ENCODE data around the gene PPP1R18.
"Not testable (repeated sequence)": the region's sequence is repeated elsewhere in the genome, so short reads cannot be mapped to it uniquely, and the experiment has no call there.

The PPP1R18 gene

DNA sequence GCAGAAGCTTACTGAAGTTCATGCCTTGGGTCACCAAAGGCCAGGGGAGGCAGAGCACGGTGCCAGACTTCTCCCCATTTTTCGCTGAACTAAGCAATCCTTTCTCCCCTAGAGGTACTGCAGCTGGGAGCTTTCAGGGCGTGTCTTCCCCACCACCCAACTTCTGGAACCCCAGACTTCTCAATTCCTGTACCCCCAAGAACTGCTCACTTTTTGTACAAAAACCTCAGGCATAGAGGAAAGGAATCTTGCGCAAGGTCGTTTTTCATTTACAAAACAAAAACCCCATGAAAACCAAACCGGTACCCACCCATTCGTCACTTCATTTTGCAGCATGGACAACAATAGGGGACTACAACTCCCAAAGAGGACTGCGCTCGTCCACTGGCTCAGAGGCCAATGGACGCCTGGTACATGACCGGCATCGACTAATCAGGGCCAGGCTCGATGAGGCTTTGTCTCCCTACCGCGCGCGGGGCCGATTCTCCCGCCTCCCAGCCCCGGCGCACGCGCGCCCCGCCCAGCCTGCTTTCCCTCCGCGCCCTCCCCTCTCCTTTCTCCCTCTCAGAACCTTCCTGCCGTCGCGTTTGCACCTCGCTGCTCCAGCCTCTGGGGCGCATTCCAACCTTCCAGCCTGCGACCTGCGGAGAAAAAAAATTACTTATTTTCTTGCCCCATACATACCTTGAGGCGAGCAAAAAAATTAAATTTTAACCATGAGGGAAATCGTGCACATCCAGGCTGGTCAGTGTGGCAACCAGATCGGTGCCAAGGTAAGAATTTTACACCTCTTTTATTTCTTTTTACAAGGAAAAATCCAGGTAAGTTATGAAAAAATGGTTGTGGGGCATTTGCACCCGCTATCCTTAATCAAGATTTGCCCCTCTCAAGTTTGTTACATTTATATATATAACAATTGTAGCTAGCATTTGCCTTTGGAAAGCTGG lies 33.6 kb upstream of the PPP1R18 start, which contains the start of gene TUBB:
TUBB (plus strand) TSS at position 562 of the 947 bp plus-strand sequence; CDS start at position 717, 155 bp downstream.
- DNase-seq = peak; percentile 98

DNA sequence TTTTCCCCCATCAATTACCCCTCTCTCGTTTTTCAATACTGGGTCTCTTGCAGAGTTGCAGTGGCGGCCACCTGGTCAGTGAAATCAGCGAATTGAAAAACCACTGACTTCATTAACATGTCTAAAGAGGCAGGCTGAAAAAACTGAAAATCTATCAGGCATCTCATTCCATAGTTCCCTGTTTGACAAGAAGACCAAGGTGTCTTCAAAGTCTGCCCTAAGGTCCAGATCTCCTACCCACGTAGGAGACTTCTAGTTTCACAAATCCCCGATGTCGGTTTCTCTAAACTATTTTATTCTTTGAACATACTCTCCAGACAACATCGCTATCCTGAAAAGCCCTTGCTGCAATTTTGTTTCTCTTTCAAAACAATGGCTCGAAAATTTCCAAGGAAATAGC lies 32.9 kb upstream of the PPP1R18 start:
- no peak for DNase-seq

DNA sequence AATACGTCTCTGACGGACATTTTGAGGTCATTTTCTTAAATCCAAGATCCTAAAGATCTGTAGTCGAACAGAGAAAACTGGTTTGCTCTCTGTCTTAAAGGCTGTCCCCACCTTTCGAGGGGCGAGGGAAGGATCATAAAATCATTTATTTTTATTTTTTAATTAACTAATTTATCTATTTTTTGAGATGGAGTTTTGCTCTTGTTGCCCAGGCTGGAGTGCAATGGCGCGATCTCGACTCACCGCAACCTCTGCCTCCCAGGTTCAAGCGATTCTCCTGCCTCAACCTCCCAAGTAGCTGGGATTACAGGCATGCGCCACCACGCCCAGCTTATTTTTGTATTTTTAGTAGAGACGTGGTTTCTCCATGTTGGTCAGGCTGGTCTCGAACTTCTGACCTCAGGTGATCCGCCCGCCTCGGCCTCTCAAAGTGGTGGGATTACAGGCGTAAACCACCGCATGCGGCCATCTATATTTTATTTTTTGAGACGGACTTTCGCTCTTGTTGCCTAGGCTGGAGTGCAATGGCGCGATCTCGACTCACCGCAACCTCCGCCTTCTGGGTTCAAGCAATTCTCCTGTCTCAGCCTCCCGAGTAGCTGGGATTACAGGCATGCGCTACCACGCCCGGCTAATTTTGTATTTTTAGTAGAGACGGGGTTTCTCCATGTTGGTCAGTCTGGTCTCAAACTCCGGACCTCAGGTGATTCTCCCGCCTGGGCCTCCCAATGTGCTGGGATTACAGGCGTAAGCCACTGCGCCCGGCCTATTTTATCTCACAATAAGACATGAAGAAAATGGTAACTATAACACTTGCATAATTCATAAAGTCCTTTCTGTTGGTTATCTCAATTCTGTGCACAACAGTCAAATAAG lies 31.6 kb upstream of the PPP1R18 start:
- DNase-seq = not testable (repeated sequence)

DNA sequence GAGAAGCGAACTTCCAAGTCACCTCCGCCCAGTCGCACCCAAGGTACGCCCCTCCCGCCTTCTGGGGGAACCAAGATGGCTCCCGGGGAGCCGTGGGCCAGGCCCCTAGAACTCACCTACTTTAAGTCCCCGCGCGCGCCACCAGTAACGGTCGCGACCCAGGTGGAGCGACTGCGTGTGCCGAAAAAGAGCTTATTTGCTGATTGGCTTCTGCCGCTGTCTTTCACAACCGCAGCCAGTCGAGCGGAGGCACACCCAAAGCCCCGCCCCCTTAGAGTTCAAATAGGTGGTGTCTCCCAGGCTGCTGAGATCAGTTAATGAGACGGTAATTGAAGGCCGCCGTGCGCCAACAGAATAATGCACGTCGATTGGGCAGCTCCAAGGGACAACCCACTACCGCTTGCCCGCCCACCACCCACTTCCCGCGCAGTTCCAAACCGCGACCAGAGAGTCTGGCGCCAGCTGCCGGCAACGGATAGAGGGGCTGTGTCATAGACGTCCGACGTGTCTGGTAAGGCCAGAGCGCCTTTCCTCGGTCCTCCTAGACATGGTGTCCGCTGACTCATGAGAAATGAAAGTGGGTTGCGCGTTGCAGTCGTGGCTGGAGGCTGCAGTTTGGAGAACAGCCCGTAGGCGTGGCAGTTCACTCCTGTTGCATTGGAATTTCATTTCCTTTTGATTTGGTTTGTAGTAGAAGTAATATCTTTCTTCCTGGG lies 30.8 kb upstream of the PPP1R18 start, which contains the start of gene MDC1:
MDC1 (minus strand) TSS at position 153 of the 716 bp plus-strand sequence. CDS start 2,106 bp downstream, outside the sequence.
- peak; percentile 100 for DNase-seq

DNA sequence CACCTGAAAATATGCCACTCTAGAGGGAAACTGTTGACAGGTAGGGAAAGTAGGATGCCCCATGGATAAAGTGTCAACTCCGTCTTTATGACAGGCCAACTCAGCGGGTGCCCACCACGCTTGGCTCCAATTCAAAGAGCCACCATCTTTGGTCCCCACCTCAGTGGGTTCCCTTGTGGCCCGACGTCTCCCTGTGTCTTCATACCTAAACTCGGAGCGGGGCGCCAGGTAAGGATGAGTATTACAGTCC lies 30.4 kb upstream of the PPP1R18 start:
- no peak for DNase-seq

DNA sequence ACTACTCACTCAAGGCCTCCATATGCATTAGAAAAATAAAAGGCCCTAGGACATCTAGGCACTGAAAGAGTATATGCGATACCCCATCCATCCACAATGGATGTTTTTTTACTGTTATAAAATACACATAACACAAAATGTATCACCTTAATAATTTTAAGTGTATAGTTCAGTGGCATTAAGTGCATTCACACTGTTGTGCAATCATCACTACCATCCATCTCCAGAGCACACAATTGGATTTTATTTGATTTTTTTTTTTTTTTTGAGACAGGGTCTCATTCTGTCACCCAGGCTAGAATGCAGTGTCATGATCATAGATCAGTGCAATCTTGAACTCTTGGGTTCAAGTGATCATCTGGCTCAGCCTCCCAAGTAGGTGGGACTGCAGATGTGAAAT lies 27.8 kb upstream of the PPP1R18 start:
- no peak for DNase-seq

DNA sequence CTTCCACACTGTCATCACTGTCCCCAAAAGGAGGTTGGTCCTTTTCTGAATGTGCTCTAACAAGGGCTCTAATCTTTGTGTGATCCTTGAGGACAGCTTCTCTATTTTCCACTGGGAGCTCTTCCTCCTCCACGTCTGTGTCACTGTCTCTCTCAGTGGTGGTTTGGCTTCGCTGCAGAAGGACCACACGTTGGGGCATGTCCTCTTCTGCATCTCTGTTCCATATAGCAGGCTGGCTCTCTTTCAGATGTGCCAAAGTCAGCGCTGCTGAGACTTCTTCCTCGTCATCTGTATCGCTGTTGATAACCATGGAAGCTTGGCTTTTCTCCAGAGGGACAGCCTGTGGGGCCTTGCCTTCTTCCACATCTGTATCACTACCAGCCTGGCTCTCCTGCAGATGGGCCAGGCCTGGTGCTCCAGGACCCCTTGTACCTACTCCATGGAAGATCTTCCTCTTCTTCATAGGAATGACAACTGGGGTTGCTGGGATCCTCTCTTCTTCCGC lies 26.0 kb upstream of the PPP1R18 start:
- DNase-seq = no peak

DNA sequence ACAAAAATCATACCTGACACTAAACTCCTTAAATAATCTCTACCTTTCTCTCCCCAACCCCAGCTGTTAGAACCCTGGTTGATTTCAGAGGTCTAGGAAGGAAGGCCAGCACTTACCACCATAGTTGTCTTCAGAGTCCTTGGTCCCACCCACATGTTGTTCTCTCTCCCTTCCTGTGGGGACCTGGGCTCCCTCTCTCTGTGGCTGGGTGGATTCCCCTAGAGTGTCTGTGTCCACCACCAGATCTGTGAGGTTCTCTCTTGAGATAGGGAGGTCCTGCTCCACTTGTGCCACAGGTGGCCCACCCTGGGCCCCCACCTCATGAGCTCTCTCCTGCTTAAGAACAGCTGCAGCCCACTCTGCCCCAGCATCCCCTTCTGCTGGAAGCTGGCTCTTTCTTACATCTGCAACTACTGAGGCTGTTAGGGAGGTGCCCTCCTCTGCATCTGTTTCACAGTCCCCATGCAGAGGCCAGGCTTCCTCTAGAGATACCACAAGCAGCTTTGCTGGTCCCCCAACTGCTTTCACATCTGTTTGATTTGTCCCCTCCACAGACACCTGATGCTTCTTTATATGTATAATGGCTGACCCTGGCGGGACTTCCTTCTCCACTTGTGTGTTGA lies 25.4 kb upstream of the PPP1R18 start:
- no peak for DNase-seq

DNA sequence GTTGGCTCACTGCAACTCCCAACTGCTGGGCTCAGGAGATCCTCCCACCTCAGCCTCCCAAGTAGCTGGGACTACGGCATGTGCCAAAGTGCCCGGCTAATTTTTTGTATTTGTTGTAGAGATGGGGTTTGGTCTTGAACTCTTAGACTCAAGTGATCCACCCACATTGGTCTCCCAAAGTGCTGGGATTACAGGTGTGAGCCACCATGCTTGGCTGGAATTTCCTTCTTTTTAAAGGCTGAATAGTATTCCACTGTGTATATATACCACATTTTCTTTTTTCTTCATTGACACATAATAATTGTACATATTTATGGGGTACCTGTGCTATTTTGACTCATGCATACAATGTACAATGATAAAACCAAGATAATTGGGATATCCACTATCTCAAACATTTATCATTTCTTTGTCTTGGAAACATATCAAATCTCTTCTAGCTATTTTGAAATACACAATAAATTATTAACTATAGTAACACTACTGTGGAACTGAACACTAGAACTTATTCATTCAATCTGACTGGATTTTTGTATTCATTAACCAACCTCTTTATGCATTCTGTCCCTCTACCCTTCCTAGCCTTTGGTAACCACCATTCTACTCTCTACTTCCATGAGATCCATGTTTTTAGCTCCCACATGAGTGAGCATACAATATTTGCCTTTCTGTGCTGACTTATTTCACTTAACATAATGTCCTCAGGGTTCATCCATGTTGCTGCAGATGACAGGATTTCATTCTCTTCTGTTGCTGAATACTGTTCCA lies 22.8 kb upstream of the PPP1R18 start:
- no peak for DNase-seq

DNA sequence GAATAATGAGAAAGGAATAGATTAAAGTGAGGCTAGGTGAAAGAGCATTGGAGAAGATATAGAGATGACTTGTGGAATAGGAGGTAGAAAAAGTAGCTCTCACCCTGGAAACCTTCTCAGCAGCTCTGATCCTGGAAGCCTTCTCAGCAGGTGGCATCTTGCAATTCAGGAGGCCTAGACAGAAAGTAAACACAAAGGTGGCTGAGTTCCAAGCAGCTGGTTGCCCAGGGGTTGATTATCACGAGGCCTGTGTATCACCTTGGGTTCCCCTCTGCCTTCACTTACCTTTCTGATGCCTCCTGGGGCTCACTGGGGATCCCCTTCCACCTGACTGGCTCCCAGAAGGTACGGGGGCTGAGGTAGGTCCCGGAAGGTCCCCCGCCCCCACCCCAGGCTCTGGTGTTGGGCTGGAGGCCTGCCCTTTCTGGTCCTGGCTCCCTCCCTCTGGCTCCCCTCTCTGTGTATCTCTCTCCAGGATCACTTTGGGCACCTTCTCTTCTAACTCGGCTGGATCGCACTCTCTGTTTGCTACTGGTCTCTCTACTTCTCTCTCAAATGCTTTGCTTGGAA lies 20.9 kb upstream of the PPP1R18 start:
- peak; percentile 92 for DNase-seq

DNA sequence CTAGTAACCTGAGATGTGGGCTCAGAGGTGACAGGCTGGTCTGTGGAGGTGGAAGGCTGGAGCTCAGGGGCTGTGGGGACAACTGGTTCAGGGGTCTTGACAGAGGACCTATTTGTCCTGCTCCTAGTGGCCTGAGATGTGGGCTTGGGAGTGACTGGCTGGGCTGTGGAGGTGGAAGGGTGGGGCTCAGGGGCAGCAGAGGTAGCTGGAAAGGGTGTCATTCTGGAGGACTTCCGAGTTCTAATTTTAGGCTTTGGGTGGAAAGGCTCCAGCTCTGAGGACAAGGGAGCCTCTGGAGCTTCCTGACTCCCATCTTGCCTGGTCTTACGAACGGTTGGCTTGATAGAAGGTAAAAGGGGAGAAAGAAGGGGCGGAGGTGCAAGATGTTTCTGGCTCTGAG lies 19.2 kb upstream of the PPP1R18 start:
- DNase-seq = no peak

DNA sequence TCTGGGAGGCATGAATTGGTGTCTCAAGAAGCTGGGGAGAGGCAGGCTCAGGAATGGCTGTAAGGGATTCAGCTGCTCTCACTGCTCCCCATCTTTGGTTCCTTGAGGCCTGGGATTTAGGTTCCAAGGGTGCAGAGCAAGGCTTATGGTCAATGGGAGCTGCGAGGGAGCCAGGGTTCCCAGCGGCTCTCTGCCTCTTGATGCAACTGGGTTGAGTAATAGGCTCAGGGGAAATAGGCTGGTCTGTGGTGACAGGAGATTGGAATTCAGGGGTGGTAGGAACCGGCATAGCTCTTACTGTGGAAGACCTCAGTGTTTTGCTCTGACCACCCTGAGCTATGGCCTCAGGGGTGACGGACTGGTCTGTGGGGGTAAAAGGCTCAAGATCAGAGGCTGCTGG lies 17.4 kb upstream of the PPP1R18 start:
- DNase-seq = no peak

DNA sequence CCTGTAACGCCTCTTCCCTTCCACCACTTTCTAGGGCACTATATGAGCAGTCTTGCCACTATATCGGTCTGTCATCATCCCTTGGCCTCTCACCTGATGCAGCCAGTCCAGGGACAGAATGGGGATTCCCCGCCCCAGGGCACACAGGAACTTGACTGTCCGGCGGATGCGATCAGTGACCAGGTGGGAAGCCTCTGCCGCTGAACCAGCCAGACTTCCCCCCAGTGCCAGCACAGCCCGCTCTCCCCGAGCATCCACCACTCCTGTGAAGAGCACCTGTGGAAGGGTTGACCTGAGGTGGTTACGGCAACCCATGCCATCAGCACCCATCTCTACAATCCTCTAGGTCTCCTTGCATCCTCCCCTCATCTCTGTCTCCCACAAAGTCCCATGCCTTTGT lies 16.6 kb upstream of the PPP1R18 start:
- DNase-seq = no peak

DNA sequence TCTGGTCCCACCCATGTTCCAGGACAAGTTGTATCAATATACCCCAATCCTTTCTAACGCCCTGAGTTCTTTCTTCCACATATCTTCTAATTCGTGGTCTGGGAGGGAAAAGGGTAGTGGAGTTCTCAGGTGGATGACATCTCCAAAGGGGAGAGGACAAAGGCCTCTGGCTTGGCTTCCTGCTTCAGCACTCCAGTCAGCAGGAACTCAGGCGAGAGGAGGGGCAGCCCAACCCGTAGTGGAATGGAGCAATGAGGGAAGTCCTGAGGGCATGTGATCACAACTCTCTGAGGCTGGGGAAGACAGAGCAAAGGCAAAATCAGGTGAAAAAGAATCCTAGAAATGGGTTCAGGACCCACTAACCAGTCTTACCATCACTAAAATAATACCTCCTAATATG lies 13.9 kb upstream of the PPP1R18 start:
- no peak for DNase-seq

DNA sequence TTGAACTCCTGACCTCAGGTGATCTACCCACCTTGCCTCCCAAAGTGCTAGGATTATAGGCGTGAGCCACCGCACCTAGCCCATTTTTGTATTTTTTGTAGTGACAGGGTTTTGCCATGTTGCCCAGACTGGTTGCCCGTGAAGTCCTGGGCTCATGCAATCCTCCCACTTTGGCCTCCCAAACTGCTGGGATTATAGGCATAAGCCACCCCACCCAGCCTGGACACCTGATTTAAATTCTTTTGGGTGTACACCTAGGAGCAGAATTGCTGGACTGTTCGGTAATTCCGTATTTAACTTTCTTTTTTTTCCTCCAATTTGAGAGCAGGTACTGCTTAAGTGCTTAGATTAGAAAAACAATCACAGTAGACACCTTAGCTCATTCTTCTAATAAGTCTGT lies 10.0 kb upstream of the PPP1R18 start:
- DNase-seq = no peak

DNA sequence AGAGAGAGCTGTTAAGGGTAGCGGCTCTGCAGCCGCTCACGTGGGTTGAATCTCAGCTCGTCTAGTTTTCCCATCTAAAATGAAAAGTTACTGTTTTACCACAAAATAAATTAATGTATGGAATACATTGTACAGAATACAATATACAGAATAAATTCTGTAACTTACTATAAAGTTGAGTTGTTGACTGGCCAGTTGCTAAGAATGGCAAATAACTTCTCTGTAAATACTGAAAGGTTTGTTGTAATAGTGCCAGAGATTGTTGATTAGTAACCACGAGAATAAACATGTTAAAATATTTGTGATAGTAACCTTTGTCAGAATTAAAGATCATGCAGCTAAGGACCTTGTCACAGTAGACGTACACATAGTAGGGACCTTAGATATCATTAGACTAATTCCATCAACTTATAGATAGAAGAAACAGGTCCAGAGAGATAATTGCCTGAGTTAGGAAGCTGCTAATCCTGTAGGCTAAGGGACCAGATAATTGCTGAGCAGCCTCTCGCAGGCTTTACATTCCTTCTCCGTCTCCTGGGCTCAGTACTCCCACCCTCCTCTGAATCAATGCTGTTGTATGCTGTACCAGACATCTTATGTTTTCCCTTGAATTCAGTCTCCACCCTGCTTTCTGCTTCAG lies 4.9 kb upstream of the PPP1R18 start:
- no peak for DNase-seq

DNA sequence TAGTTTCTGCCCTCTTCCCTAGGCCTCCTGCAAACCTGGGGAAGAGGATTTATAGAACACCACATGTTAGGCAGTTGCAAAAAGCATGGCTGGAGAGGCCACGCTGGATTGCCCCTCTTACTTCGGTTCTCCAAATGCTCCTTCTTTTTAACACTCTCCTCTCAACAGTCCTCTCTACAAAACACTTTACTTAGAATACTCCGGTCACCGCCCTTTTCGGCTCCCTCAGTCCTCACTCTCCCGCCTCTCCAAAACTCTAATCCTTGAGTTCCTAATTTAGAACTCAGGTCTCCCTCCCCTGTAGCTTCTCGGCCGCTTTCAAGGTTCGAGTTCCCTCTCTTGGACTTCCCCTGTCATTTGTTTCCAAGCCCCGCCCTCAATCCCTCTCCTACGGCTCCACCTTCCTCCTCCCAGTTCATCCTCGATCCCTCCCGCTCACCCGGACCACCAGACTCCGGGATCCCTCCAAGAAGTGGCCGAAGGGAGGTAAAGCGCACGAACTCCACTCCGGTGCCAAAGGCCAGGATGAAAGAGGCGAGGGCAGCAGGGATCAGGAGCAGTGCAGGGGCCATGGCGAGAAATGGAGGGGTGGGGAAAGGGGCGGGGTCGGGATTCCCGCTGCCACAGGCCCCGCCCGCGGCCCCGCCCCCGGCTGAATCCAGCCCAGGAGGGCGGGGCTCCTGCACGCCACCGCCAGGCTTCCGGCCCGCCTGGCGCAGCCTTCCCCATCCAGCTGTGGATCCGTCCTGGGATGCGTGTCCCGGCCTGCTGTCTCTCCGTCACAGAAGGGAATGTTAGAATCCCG lies 4.2 kb upstream of the PPP1R18 start, which contains the start of gene NRM:
NRM (minus strand) TSS at position 582 of the 805 bp plus-strand sequence; CDS start at position 572, 10 bp downstream.
- DNase-seq = peak; percentile 82

DNA sequence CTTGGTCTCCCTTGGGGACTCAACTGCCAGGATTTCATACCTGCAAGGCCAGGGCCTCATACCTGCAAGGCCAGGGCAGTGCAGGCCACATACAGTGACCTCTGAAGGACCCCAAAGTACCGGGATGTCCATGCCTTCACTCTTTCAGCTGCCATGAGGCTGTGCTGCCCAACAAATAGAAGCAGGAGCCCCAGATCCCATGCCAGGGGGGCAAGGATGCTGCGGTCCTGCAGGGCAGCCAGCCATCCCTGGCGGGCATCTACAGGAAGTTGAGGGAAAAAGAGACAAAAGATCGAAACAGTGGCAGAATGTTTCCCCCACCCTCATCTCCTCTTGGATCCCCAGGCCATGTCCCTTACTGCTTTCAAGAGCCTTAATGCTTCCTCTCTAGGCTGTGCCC lies 3.5 kb upstream of the PPP1R18 start:
- DNase-seq = no peak

DNA sequence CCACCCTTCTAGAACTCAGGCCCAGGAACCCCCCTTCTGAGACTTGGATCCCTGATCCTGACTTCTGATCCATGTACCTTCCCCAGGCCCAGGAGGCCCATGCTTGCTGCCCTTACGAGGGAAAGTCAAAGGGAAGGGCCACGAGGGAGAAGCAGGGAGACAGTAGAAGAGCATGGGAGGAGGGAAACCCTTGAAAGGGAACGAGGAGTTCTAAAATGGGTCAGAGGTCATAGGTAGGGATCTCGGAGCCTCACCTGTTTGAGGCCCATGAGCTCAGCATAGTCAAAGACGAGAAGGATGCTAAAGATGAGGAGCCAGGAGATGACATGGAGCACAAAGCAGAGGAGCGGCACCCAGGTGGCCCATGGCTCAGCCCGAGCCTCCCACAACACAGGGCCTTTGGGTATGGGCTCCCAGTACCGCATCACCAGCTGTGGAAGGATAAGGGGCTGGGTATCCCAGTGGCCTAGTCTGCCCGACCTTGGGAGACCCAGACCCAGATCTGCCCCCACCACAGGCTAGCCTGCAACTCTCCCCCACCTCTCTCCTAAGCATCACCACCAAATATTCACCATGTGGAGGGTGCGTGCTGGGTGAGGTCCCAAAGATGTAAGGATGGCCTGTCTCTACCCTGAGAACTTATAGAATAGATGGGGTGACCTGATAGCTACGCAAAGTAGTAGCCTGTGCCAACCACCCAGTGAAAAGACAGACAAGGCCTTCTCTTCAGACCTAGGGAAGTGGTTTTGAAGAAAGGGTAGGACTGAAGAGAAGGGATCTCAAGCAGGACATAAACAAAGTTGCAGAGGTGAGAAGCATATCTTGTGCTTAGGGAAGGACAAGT lies 2.8 kb upstream of the PPP1R18 start:
- no peak for DNase-seq
